ENCODE data around the gene SLC29A2.
A peak's percentile ranks its signal among the peaks of the same experiment; 100 is the strongest.

SLC29A2 gene

DNA sequence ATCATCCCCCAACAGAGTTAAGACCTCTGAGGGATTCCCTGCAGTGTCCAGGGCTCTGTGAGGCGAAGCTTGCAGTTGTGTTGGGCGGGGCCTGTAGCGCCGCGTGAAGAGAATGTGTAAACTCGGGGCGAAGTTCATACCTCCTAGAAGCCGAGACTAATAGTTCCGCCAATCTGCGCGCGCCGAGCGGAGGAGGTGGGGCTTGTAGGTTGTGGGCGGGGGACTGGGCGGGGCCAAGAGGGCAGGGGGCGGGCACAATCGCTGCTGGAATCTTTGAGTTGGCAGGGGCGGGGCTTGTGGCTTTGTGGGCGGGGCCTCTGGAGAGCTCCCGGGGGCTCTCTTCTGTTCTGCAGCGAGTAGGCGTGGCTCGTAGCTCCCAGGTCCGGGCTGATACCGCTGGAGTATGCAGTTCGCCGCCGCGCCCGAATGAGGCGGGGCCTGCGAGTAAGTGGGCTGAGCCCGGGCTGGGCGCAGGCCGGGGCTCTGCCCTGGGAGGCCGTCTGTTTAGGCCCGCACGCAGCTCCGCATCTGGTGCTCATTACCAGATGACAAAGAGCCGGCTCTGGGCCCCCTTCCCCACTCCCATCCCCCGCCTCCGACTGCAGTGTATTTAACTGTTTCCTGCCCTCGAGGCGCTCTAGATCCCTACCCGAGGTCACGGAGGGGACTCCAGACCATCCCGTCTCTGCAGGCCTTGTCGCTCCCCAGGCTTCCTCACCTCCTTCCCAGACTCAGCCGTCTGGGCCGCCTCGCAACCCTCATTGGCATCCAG is 58.8 kb downstream of the SLC29A2 start:
- peak overlapping the region; percentile 84 for H2AFZ ChIP-seq
- H3K9ac ChIP-seq = no peak overlapping the region
- TF ChIP-seq, protein P1, sequence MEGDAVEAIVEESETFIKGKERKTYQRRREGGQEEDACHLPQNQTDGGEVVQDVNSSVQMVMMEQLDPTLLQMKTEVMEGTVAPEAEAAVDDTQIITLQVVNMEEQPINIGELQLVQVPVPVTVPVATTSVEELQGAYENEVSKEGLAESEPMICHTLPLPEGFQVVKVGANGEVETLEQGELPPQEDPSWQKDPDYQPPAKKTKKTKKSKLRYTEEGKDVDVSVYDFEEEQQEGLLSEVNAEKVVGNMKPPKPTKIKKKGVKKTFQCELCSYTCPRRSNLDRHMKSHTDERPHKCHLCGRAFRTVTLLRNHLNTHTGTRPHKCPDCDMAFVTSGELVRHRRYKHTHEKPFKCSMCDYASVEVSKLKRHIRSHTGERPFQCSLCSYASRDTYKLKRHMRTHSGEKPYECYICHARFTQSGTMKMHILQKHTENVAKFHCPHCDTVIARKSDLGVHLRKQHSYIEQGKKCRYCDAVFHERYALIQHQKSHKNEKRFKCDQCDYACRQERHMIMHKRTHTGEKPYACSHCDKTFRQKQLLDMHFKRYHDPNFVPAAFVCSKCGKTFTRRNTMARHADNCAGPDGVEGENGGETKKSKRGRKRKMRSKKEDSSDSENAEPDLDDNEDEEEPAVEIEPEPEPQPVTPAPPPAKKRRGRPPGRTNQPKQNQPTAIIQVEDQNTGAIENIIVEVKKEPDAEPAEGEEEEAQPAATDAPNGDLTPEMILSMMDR (IDR thresholded peaks at IDR 0.05) = no peak
- H3K4me1 ChIP-seq = no peaks in the 10 kb centered on the region
- no peaks in the 10 kb centered on the region for H3K36me3 ChIP-seq (ENCODE audit: control insufficient read depth, insufficient read depth, low read length)
- peak overlapping the region; percentile 87 for H3K4me2 ChIP-seq (ENCODE audit: low read length)
- H3K27me3 ChIP-seq (ENCODE audit: control insufficient read depth, insufficient read depth, low read length) = no peaks in the 10 kb centered on the region
- H3K4me3 ChIP-seq (ENCODE audit: low read depth, low read length) = peak overlapping the region; percentile 57
- H3K27ac ChIP-seq = peak overlapping the region; percentile 83
- no peaks in the 10 kb centered on the region for H3K79me2 ChIP-seq
- H3K9me3 ChIP-seq (ENCODE audit: control insufficient read depth, low read length) = no peaks in the 10 kb centered on the region
